GM12801 (cell line): Measurements from ENCODE around the gene PLAGL2.

Experiments
- TF ChIP-seq, protein P1 (sequence below): IDR thresholded peaks from one replicate; pipeline ENCODE4 v1.5.1; 2011; ENCODE audit warnings: control low read depth; ENCODE audit not compliant: insufficient read length; ENCODE audit errors: extremely low read depth

PLAGL2 gene

GRCh38 chr20:32227744-32228688 lies 20.5 kb upstream of the PLAGL2 start:
- TF ChIP-seq, protein P1, sequence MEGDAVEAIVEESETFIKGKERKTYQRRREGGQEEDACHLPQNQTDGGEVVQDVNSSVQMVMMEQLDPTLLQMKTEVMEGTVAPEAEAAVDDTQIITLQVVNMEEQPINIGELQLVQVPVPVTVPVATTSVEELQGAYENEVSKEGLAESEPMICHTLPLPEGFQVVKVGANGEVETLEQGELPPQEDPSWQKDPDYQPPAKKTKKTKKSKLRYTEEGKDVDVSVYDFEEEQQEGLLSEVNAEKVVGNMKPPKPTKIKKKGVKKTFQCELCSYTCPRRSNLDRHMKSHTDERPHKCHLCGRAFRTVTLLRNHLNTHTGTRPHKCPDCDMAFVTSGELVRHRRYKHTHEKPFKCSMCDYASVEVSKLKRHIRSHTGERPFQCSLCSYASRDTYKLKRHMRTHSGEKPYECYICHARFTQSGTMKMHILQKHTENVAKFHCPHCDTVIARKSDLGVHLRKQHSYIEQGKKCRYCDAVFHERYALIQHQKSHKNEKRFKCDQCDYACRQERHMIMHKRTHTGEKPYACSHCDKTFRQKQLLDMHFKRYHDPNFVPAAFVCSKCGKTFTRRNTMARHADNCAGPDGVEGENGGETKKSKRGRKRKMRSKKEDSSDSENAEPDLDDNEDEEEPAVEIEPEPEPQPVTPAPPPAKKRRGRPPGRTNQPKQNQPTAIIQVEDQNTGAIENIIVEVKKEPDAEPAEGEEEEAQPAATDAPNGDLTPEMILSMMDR = no peak

DNA sequence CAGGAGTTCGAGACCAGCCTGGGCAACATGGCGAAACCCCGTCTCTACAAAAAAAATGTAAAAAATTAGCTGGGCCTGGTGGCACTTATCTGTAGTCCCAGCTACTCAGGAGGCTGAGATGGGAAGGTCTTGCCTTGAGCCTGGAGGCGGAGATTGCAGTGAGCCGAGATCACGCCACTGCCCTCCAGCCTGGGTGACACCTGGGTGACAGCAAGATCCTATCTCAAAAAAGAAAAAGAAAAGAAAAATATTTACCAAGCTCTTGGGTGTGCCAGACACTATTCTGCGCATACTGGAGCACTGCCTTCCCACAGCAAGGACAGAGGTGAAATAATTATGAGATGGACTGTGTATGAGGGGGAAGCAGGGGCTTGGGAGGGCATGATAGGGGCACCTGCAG lies 19.8 kb upstream of the PLAGL2 start:
- TF ChIP-seq, protein P1 = no peak

- TF ChIP-seq, protein P1 = no peak
Observed at GRCh38 chr20:32226391-32226790, 18.8 kb upstream of the PLAGL2 start.

- TF ChIP-seq, protein P1 = no peak
Observed at GRCh38 chr20:32224463-32224862, 16.9 kb upstream of the PLAGL2 start.

- TF ChIP-seq, protein P1 = no peak
Observed at GRCh38 chr20:32218156-32218900, 10.8 kb upstream of the PLAGL2 start.

DNA sequence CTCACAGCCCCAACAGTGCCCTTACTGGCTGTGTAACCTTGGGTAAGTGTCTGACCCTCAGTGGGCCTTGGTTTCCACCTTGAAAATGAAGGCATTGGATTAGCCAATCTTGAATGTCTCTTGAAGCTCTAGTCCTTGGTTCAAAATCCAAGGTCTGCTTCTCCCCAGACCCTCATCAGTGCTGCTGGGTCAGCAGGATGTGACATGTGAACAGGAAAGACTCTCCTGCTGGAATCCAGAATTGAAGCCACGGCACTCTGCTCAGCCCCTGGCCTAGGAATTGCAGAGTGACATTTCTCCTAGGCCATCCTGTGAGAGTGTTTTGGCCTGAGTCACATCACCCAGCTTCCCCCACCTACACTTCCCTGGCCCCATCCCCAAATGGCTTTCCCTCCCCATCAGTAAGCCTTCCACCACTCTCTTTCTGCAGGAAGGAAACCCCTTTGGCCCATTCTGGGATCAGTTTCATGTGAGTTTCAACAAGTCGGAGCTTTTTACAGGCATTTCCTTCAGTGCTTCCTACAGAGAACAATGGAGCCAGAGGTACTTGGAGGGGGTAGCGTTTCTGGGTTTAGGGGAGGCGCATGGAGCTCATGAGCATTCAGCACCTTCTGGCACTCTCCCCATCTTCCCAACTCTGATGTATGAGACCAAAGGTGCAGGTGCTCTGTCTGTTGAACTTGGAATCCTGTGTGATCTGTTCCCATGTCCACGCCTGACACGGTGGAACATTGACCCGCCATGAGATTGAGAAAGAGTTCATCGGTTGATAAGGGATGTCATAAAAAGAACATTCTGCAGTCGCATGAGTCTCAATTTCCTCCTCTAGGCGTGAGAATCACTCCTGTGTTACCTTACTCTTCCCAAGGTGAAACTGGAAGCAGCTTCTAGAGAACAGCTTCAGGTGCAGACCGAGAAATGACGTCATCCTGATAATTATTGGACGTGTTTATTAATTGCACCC lies 8.9 kb upstream of the PLAGL2 start:
- TF ChIP-seq, protein P1 = no peak
